Breast epithelium (tissue), 3 donors: Measurements from ENCODE around the gene TMEM43.

Experiments
- CTCF ChIP-seq, 3 donors: fragments of 450-650 bp; IDR thresholded peaks; one replicate each; pipeline ENCODE4 v1.5.1; 2016 to 2017; ENCODE audit warnings: antibody characterized with exemption in 3 of 3, mild to moderate bottlenecking in 3 of 3, moderate library complexity in 3 of 3
- POLR2A ChIP-seq: fragments of 450-650 bp; IDR thresholded peaks from one replicate; pipeline ENCODE4 v1.6.1; 2016; ENCODE audit warnings: antibody characterized with exemption, mild to moderate bottlenecking, moderate library complexity
- POLR2AphosphoS5 ChIP-seq, 3 donors: sonication (generic); formaldehyde crosslinking; IDR thresholded peaks; one replicate each; pipeline ENCODE4 v1.6.1; 2017; ENCODE audit warnings: antibody characterized with exemption in 3 of 3

- TF ChIP-seq CTCF (IDR thresholded peaks at IDR 0.05): no peak
- TF ChIP-seq POLR2A: no peak
- no peak for TF ChIP-seq POLR2AphosphoS5 (IDR thresholded peaks at IDR 0.05)
These were observed 42.2 kb downstream of the TMEM43 start for GRCh38 chr3:14166877-14167603.
